Right renal pelvis (tissue), 4 donors: ENCODE measurements around the gene SPATA22. TPM values are rescaled to one million over a fixed set of nuclear protein-coding genes. Genes with fewer than 3 reads are reported as not detected.

Experiments
- polyA plus RNA-seq, 4 donors: library from polyadenylated mRNA; unstranded; fragments of 120-200 nt; gene quantifications; one replicate each; pipeline ENCODE4 v1.2.1, GENCODE V29; 2013; ENCODE audit not compliant: insufficient read length in 4 of 4

SPATA22 gene
- polyA plus RNA-seq, 4 donors, result 0.46 to 1.1 (median 0.67) TPM

Other genes with a start within 250 kb of the SPATA22 start
- gene OR3A1, start 173.5 kb downstream of the SPATA22 start, polyA plus RNA-seq, result under 1 TPM; 0.12 to 0.16 (median 0.13) TPM
- gene OR3A2, start 85.5 kb downstream of the SPATA22 start, polyA plus RNA-seq, result under 1 TPM in 3 of 4 donors, not detected in 1; 0.22 to 0.62 (median 0.55) TPM
- under 1 TPM in 1 of 4 donors, not detected in 3; 0.04 TPM for gene OR1E1, start 73.4 kb downstream of the SPATA22 start, polyA plus RNA-seq
- under 1 TPM in 2 of 4 donors, not detected in 2; 0.04 to 0.06 TPM for gene OR3A3, start 60.4 kb downstream of the SPATA22 start, polyA plus RNA-seq
- under 1 TPM in 1 of 4 donors, not detected in 3; 0.06 TPM for gene OR1E2, start 38.0 kb downstream of the SPATA22 start, polyA plus RNA-seq
- 10 to 100 TPM; 24.8 to 34.0 (median 29.0) TPM for gene ASPA, start 4.2 kb upstream of the SPATA22 start, polyA plus RNA-seq
- gene TRPV3, start 86.0 kb upstream of the SPATA22 start, polyA plus RNA-seq, result 1 to 10 TPM in 3 of 4 donors, under 1 TPM in 1; 0.61 to 1.1 (median 1.0) TPM
- 10 to 100 TPM in 1 of 4 donors, 1 to 10 TPM in 3; 6.5 to 10.3 (median 8.5) TPM for gene TRPV1, start 137.6 kb upstream of the SPATA22 start, polyA plus RNA-seq
- gene SHPK, start 164.4 kb upstream of the SPATA22 start, polyA plus RNA-seq, result 10 to 100 TPM; 13.2 to 19.0 (median 15.2) TPM
- 10 to 100 TPM; 21.6 to 24.9 (median 22.3) TPM for gene CTNS, start 164.9 kb upstream of the SPATA22 start, polyA plus RNA-seq
- gene TAX1BP3, start 196.8 kb upstream of the SPATA22 start, polyA plus RNA-seq, result 100 to 1,000 TPM in 2 of 4 donors, 10 to 100 TPM in 2; 97.5 to 110 (median 104) TPM
- 10 to 100 TPM; 30.2 to 38.4 (median 31.1) TPM for gene EMC6, start 197.0 kb upstream of the SPATA22 start, polyA plus RNA-seq
- gene P2RX5, start 224.3 kb upstream of the SPATA22 start, polyA plus RNA-seq, result 1 to 10 TPM; 1.3 to 1.7 (median 1.4) TPM